Stimulated activated CD8-positive, alpha-beta memory T cell treated with anti-CD3 and anti-CD28 coated beads, Interleukin-4, amount 100 ng/mL, for 1 hour (primary cell): Measurements from ENCODE around the gene CNP.
"Not testable (repeated sequence)": the region's sequence is repeated elsewhere in the genome, so short reads cannot be mapped to it uniquely, and the experiment has no call there.

Experiments used
- DNase-seq, 2 donors: peaks; one replicate each; pipeline ENCODE4 v3.0.0-alpha.2; 2020; ENCODE audit warnings: low read depth in 2 of 2, low spot score in 1 of 2

Gene CNP

DNA sequence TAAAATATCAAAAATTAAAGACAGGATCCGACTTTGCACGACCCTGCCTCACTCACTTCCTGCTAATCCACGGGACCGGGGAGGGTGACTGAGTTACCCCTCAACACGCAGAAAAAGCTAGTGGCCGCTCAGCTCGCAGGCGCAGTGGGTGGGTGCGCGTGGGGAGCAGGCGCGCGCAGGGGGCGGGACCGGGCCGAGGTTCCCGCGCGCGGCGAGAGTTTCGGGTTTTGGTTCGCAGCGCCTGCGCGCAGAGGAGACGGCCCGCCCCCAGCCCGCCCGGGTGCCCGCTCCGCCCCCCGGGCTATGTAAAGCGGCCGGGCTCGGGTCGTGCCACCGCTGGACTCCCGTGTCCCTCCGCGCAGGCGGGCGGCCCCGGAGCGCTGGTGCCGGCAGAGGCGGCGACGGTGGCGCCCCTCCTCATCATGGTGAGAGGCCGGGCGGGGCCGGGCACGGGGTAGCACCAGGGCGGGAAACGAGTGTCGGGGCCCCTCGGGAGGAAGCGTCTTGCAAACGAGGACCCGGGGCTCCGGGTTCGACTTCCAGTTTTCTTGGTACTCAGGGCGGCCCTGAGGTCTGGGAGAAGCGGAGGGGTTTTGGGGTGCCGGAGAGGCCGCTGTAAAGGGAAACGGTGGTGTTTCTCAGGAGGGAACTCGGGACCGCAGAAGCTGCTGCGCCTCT is at the start of gene CNP:
CNP (plus strand) TSS at position 333 of the 678 bp plus-strand sequence; CDS start at position 423, 90 bp downstream.
- peak; percentile 80 to 87 for DNase-seq

GRCh38 chr17:41917192-41917591 is 49.4 kb upstream of the CNP start:
- no peak for DNase-seq

DNA sequence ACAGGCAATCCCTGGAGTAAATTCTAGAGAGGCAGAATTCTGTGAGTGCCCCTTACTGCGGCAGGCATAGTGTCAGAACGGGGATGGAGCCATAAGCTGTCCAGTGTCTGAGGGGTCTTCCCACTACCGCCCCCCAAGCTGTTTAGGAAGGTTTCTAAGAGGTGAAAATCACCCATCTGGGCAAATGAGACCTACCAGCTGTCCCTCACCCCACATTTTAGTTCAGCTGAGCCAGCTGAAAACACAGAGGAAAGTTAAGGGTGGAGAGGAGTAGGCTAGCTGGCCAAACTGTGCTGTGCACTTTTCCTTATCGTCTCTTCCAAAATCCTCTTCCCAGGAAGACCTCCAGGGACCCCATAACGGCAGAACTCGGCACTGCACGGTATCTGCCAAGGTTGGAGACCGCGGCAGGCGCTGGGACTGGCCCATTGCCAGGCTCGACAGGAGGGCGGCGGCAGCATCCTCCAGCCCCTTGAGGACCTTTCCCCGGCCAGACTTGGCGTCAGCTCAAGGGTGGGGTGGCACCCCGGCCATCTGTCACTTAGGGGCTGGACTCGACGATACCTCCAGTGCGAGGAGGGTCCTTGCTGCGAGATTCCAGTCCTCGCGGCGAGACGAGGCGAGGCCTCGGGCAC is 48.8 kb upstream of the CNP start:
- DNase-seq, result peak in 1 of 2 donors; percentile 17

- DNase-seq, result peak; percentile 85 to 90
These were observed 48.1 kb upstream of the CNP start, which contains the start of gene ACLY for GRCh38 chr17:41918314-41919164. Gene ACLY (minus strand): TSS chr17:41918951. CDS start chr17:41913873, 5,078 bp downstream.

DNA sequence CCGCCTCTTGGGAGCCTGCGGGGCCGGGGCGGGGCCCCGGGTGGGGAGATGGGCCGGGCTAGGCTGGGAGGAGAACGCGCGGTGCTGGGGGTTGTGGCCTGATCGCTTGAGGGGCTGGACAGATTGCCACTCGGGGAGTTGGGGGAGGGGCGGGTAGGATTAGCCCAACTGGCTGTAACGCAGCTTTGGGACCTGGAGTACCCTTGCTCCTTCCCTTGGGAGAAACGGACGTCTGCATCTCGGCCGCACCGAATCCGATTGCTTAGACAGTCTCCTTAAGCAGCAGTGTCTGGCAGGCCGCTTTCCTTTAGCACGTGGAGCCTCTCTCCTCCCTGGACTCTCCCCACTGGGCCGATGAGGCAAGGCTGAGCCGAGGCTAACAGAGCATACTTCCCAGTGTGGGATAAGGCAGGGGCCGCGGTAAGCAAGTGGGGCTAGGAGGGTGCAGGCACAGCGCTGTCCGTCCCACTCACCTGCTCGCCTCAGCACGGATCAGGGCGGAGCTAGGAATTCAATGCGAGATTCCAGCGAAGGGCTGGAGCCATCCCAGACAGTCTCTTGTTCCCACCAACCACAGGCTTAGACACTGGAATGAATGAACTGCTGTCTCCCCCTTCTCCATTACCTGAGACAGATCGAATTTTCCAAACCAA is 47.3 kb upstream of the CNP start:
- no peak for DNase-seq

DNA sequence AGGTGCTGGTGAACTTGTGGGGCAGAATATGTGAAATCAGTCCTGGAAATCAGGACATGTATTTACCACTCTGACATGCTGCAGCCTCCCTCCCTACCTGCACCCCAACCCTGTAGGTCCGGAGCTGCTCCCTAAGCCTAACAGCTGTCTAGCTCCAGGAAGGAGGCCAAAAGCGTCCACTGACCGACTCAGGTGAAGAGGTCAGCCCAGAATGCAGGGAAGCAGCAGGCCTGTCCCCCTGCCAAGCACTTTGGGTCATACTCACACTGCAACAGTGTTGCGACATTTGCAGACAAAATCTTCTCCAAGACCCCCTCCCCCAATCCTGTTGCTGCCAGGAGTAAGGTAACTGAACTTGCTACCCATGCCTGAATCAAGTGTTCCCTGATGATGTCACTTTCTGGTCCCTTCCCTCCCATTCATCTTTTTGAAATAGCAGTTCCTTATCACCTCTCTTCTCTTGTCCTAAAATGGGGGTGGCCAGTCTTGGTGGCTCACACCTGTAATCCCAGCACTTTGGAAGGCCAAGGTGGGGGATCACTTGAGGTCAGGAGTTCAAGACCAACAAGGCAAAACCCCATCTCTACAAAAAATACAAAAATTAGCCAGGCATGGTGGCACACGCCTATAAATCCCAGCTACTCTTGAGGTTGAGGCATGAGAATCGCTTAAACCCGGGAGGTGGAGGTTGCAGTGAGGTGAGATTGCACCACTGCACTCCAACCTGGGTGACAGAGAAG is 46.6 kb upstream of the CNP start:
- no peak for DNase-seq

- DNase-seq, result no peak
These were observed 46.0 kb upstream of the CNP start for GRCh38 chr17:41920580-41920955.

DNA sequence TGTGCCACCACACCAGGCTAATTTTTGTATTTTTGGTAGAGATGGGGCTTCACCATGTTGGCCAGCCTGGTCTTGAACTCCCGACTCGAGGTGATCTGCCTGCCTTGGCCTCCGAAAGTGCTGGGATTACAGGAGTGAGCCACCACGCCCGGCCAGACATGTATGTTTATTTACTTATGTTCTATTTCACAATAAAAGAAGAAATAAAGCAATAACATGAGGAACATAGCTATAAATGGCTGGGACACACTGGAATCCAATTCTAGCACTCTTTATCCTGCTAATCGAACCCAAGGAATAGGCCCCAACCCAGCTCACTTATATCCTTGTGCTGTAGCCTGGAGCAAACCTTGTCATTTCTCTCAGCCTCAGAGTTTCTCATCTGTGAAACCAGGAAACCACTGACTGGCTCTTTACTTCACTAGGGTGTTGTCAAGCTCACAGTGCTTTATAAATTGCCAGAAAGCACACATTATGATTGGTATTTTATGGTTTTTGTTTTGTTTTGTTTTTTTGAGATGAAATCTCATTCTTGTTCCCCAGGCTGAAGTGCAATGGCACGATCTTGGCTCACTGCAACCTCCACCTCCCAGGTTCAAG is 40.5 kb upstream of the CNP start:
- DNase-seq, result no peak

DNA sequence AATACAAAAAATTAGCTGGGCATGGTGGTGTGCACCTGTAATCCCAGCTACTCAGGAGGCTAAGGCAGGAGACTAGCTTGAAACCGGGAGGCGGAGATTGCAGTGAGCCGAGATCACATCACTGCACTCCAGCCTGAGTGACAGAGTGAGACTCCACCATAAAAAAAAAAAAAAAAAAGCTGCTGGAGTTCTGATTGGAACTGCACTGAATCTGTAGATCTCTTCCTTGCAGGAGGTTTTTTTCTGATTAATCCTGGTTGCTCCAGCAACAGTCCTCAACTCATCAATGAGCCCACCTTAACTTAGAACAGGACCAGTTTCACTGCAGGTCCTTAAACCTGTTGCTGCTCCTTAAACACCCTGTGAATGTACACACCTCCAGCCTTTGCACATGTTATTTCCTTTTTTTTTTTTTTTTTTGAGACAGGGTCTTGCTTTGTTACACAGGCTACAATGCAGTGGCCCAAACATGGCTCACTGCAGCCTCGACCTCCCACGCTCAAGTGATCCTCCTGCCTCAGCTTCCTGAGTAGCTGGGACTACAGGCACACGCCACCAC is 37.8 kb upstream of the CNP start:
- DNase-seq, result no peak

DNA sequence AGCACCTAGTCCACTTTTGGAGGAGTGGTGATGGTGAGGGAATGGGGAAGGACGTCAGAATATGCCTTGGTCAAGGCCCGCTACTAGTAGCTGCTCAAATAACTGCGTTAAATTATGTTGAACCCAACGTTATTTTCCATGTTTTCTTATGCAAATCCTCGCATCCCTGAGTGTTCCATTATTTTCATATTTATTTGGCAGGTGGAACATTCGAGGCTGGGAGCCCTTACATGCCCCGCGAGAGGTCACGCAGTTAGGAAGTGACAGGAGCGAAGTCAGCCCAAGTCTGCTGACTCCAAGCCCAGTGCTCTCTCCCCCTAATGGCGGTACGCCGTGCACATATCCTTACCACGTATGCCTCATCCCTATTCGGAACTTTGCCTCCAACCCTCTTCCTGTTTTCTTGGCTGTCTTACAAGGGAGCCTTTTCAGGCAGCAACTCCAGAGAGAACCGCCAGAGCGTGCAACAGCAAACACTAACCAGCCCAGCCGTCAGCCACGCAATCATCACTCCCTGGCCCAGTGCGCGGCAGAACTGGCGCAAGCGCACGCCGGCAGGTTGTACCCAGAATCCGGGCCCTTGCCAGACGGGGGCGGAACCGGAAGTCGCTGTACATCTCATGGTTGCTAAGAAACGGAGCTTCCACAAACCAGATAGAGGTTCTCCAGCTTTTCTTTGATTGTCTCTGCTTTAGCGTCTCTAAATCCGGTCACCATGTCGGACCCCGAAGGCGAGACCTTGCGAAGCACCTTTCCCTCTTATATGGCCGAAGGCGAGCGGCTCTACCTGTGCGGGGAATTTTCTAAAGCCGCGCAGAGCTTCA is 36.4 kb upstream of the CNP start, which contains the start of gene ODAD4:
ODAD4 (plus strand) TSS at position 609 of the 824 bp plus-strand sequence; CDS start at position 716, 107 bp downstream.
- DNase-seq, result peak; percentile 81 to 92

DNA sequence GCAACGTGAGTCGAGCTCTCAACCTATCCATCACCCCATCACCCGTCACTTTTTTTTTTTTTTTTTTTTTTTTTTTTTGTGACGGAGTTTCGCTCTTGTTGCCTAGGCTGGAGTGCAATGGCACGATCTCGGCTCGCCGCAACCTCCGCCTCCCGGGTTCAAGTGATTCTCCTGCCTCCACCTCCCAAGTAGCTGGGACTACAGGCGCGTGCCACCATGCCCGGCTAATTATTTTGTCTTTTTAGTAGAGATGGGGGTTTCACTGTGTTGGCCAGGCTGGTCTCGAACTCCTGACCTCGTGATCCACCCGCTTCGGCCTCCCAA is 35.8 kb upstream of the CNP start:
- not testable (repeated sequence) for DNase-seq

DNA sequence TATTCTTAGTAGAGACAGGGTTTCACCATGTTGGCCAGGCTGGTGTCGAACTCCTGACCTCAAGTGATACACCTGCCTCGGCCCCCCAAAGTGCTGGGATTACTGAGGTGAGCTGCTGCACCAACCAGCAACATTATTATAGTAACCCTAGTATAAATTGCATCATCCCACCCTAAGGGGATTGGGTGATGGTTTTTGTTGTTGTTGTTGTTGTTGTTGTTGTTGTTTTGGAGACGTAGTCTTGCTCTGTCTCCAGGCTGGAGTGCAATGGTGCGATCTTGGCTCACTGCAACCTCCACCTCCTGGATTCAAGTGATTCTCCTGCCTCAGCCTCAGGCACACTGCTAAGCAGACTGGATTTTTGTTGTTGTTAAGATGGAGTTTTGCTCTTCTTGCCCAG is 34.9 kb upstream of the CNP start:
- not testable (repeated sequence) for DNase-seq

DNA sequence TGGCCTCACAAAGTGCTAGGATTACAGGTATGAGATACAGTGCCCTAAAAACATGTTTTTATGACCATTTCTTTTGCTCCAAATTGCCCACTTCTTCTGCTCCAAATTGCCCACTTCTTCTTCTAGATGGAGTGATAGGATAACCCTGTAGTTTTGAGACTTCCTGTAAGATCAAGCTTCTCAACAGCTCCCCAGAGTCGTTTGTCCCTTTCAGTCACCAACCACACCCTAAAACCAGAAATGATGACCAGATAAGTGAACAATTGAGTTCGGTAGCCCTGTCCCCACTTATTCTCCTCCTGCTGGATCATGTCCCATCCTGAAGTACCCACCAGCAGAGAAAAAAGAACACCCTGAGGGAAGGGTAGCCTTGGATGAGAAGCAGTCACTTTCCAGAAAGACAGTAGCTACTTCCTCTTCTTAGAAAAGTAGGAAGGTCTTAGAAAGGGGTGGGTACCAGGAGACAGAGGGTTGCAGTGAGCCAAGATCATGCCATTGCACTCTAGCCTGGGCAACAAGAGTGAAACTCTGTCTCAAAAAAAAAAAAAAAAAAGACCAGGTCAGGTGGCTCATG is 33.7 kb upstream of the CNP start:
- DNase-seq, result no peak

DNA sequence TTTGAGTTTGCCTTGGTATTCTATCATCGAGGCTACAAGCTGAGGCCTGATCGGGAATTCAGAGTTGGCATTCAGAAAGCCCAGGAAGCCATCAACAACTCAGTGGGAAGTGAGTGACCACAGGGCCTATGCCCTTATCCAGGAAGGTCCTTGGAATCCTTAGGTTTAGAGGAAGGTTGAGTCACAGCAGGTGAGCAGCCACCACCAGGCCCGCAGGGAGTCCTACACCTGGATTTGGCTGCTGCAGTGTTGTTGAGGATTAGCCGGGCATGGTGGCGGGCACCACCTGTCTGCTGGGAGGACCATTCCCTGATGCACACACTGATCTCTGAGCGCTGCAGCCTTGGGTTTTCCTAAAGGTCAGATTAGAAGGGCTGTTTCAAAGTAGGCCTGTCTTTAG is 31.0 kb upstream of the CNP start:
- DNase-seq, result no peak

- no peak for DNase-seq
These were observed 28.3 kb upstream of the CNP start for GRCh38 chr17:41937970-41938954.

DNA sequence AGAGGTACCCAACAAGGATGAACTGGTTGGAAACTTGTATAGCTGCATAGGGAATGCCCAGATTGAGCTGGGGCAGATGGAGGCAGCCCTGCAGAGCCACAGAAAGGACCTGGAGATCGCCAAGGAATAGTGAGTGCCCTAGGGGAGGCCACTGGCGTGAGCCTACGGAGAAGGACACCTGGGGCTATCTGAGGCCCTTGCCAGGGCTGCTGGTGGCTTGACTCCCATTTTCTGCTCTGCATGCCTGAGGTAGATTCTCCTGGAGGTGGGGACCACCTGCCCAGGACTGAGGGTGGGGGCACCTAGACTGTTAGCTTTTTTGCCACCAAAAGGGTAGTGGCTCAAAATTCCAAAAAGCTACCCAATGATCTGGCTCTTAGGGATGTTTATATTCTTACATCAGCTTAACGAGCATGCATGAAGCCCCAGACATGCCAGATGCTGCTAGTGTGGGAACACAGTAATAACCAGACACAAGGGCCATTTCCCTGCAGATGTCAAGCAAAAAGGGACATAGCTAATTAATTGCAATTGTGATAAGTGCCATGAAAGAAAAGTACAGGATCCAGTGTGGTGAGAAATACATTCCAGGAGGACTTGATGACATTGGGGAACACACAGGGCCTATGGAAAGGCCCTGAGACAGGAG is 27.4 kb upstream of the CNP start:
- DNase-seq, result no peak

- no peak for DNase-seq
These were observed 26.9 kb upstream of the CNP start for GRCh38 chr17:41939693-41940090.
